ENCODE data around the gene NELFA.

NELFA gene

DNA sequence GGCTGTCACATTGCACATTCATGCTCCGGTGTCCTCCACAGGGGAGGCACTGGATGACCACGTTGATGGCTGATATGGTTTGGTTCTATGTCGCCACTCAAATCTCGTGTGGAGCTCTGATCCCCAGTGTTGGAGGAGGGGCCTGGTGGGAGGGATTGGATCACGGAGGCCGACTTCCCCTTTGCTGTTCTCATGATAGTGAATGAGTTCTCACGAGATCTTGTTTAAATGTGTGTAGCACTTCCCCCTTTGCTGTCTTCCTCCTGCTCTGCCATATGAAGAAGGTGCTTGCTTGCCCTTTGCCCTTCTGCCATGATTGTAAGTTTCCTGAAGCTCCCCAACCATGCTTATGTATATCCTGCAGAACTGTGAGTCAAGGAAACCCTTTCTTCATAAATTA is 28.1 kb upstream of the NELFA start:
- TF ChIP-seq, protein P1, sequence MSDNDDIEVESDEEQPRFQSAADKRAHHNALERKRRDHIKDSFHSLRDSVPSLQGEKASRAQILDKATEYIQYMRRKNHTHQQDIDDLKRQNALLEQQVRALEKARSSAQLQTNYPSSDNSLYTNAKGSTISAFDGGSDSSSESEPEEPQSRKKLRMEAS (IDR thresholded peaks at IDR 0.05), result no peak
- TF ChIP-seq YY1 (IDR thresholded peaks at IDR 0.05; ENCODE audit: low read depth), result no peak
- TF ChIP-seq TEAD4 (IDR thresholded peaks at IDR 0.05), result no peak
- TF ChIP-seq TCF12 (IDR thresholded peaks at IDR 0.05; ENCODE audit: low read depth), result no peak
- no peak for TF ChIP-seq ZBTB7A (IDR thresholded peaks at IDR 0.05; ENCODE audit: low read depth)
- no peak for TF ChIP-seq EP300 (IDR thresholded peaks at IDR 0.05; ENCODE audit: borderline replicate concordance)
- TF ChIP-seq, protein P2, sequence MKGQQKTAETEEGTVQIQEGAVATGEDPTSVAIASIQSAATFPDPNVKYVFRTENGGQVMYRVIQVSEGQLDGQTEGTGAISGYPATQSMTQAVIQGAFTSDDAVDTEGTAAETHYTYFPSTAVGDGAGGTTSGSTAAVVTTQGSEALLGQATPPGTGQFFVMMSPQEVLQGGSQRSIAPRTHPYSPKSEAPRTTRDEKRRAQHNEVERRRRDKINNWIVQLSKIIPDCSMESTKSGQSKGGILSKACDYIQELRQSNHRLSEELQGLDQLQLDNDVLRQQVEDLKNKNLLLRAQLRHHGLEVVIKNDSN (IDR thresholded peaks at IDR 0.05), result no peak

DNA sequence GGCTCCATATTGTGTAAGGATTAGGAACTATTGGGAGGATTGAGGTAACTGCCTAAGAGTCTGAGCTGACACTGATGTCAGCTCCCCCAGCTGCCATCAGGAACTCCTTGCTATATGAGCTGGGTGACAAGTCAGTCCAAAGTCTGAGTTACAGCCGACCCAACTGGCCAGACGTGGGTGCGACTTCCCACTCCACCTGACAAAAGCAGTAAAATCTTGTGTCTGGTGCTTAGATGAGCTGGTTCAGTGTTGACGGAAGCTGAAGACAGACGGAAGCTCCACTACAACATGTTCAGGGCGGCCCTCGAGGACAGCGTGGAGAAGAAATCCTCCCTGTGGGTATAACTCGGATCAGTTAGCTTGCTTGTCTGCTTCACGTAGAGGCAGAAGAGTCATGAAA is 27.6 kb upstream of the NELFA start:
- no peak for TF ChIP-seq RAD21 (IDR thresholded peaks at IDR 0.05; ENCODE audit: low read depth)
- TF ChIP-seq TCF12 (IDR thresholded peaks at IDR 0.05; ENCODE audit: low read depth), result no peak
- TF ChIP-seq EGR1 (IDR thresholded peaks at IDR 0.05), result no peak
- TF ChIP-seq CEBPB (IDR thresholded peaks at IDR 0.05), result no peak
- TF ChIP-seq, protein P1 (IDR thresholded peaks at IDR 0.05), result no peak
- no peak for TF ChIP-seq EP300 (IDR thresholded peaks at IDR 0.05; ENCODE audit: borderline replicate concordance)
- no peak for TF ChIP-seq FOXM1 (IDR thresholded peaks at IDR 0.05; ENCODE audit: borderline replicate concordance, low read depth)
- TF ChIP-seq NFIC (IDR thresholded peaks at IDR 0.05), result no peak
- TF ChIP-seq TEAD4 (IDR thresholded peaks at IDR 0.05), result no peak
- TF ChIP-seq, protein P3, sequence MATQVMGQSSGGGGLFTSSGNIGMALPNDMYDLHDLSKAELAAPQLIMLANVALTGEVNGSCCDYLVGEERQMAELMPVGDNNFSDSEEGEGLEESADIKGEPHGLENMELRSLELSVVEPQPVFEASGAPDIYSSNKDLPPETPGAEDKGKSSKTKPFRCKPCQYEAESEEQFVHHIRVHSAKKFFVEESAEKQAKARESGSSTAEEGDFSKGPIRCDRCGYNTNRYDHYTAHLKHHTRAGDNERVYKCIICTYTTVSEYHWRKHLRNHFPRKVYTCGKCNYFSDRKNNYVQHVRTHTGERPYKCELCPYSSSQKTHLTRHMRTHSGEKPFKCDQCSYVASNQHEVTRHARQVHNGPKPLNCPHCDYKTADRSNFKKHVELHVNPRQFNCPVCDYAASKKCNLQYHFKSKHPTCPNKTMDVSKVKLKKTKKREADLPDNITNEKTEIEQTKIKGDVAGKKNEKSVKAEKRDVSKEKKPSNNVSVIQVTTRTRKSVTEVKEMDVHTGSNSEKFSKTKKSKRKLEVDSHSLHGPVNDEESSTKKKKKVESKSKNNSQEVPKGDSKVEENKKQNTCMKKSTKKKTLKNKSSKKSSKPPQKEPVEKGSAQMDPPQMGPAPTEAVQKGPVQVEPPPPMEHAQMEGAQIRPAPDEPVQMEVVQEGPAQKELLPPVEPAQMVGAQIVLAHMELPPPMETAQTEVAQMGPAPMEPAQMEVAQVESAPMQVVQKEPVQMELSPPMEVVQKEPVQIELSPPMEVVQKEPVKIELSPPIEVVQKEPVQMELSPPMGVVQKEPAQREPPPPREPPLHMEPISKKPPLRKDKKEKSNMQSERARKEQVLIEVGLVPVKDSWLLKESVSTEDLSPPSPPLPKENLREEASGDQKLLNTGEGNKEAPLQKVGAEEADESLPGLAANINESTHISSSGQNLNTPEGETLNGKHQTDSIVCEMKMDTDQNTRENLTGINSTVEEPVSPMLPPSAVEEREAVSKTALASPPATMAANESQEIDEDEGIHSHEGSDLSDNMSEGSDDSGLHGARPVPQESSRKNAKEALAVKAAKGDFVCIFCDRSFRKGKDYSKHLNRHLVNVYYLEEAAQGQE (IDR thresholded peaks at IDR 0.05; ENCODE audit: low read depth), result no peak
- TF ChIP-seq, protein P2 (IDR thresholded peaks at IDR 0.05), result no peak
- TF ChIP-seq TAF1 (IDR thresholded peaks at IDR 0.05; ENCODE audit: low read depth), result no peak
- TF ChIP-seq ZBTB7A (IDR thresholded peaks at IDR 0.05; ENCODE audit: low read depth), result no peak
- TF ChIP-seq YY1 (IDR thresholded peaks at IDR 0.05; ENCODE audit: low read depth), result no peak
- TF ChIP-seq CREB1 (IDR thresholded peaks at IDR 0.05; ENCODE audit: low read depth), result no peak

DNA sequence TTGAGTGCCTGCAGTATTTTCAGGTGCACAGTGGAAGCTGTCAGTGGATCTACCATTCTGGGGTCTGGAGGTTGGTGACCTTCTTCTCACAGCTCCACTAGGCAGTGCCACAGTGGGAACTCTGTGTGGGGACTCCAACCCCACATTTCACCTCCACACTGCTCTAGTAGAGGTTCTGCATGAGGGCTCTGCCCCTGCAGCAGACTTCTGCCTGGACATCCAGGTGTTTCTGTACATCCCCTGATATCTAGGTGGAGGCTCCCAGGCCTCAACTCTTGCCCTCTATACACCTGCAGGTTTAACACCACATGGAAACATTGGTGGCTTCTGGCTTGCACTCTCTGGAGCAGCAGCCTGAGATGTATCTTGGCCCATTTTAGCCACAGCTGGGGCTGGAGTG is 17.0 kb upstream of the NELFA start:
- TF ChIP-seq ZBTB7A (IDR thresholded peaks at IDR 0.05; ENCODE audit: low read depth) (no peak), TAF1 (IDR thresholded peaks at IDR 0.05; ENCODE audit: low read depth) (no peak), EGR1 (IDR thresholded peaks at IDR 0.05) (no peak), EP300 (IDR thresholded peaks at IDR 0.05; ENCODE audit: borderline replicate concordance) (no peak), CEBPB (IDR thresholded peaks at IDR 0.05) (no peak), NFIC (IDR thresholded peaks at IDR 0.05) (no peak), FOXM1 (IDR thresholded peaks at IDR 0.05; ENCODE audit: borderline replicate concordance, low read depth) (no peak), YY1 (IDR thresholded peaks at IDR 0.05; ENCODE audit: low read depth) (no peak)
- TF ChIP-seq, protein P2 (IDR thresholded peaks at IDR 0.05), result no peak
- TF ChIP-seq, protein P1 (IDR thresholded peaks at IDR 0.05), result no peak

DNA sequence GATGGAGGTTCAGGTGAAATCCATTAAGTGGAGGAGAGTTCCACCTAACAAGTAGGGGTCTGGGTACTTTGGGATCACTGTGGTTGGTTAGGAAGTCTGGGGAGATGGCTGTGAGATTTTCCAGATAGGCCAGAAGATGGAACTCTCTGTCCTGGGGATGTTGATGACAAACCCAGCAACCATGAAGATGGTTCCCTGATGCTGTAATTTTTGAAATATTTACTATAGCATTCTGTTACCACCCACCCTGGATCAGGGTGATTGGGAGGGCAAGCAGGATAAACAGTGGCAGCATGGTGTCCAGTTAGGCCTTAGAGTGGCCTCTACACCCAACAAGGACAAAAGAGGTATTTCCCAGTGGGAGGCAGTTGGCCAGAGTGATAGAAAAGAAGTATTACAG is 15.9 kb upstream of the NELFA start:
- no peak for TF ChIP-seq NFIC (IDR thresholded peaks at IDR 0.05)
- TF ChIP-seq TAF1 (IDR thresholded peaks at IDR 0.05; ENCODE audit: low read depth), result no peak
- no peak for TF ChIP-seq TCF12 (IDR thresholded peaks at IDR 0.05; ENCODE audit: low read depth)
- no peak for TF ChIP-seq RAD21 (IDR thresholded peaks at IDR 0.05; ENCODE audit: low read depth)
- TF ChIP-seq YY1 (IDR thresholded peaks at IDR 0.05; ENCODE audit: low read depth), result no peak
- no peak for TF ChIP-seq TEAD4 (IDR thresholded peaks at IDR 0.05)

DNA sequence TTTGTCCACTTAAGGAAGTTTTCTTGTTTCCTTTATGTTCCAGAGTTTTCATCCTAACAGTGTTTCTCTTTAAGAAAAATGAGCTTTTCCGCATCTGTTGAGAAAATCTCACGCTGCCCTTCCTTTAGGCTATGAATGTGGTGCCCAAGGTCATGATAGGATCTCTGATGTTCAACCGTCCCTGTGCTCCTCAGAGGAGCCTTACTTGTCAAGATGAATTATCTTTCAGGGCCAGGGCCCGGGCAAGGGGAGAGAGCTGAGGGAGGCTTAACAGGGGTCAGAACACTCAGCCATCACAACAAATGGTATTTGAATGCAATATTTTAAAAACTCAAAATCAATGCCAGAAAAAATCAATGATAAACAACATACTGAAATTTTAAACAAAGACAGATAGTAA is 6.2 kb upstream of the NELFA start:
- no peak for TF ChIP-seq TEAD4 (IDR thresholded peaks at IDR 0.05)
- no peak for TF ChIP-seq YY1 (IDR thresholded peaks at IDR 0.05; ENCODE audit: low read depth)
- no peak for TF ChIP-seq EP300 (IDR thresholded peaks at IDR 0.05; ENCODE audit: borderline replicate concordance)
- no peak for TF ChIP-seq RAD21 (IDR thresholded peaks at IDR 0.05; ENCODE audit: low read depth)
- no peak for TF ChIP-seq NFIC (IDR thresholded peaks at IDR 0.05)
- TF ChIP-seq, protein P3 (IDR thresholded peaks at IDR 0.05; ENCODE audit: low read depth), result no peak
- TF ChIP-seq CEBPB (IDR thresholded peaks at IDR 0.05), result no peak
- no peak for TF ChIP-seq TAF1 (IDR thresholded peaks at IDR 0.05; ENCODE audit: low read depth)
- no peak for TF ChIP-seq ZBTB7A (IDR thresholded peaks at IDR 0.05; ENCODE audit: low read depth)
- TF ChIP-seq, protein P2 (IDR thresholded peaks at IDR 0.05), result no peak
- no peak for TF ChIP-seq FOXM1 (IDR thresholded peaks at IDR 0.05; ENCODE audit: borderline replicate concordance, low read depth)
- TF ChIP-seq, protein P1 (IDR thresholded peaks at IDR 0.05), result no peak
- TF ChIP-seq CREB1 (IDR thresholded peaks at IDR 0.05; ENCODE audit: low read depth), result no peak
